GM18499 (cell line): Measurements from ENCODE around the gene ISLR2.

Experiments used
- ATAC-seq: cut with Tn5 transposase; IDR thresholded peaks from one replicate; pipeline ENCODE4 v1.9.1; 2021; ENCODE audit warnings: moderate number of reproducible peaks; ENCODE audit not compliant: insufficient read depth, unreplicated experiment

The ISLR2 gene

DNA sequence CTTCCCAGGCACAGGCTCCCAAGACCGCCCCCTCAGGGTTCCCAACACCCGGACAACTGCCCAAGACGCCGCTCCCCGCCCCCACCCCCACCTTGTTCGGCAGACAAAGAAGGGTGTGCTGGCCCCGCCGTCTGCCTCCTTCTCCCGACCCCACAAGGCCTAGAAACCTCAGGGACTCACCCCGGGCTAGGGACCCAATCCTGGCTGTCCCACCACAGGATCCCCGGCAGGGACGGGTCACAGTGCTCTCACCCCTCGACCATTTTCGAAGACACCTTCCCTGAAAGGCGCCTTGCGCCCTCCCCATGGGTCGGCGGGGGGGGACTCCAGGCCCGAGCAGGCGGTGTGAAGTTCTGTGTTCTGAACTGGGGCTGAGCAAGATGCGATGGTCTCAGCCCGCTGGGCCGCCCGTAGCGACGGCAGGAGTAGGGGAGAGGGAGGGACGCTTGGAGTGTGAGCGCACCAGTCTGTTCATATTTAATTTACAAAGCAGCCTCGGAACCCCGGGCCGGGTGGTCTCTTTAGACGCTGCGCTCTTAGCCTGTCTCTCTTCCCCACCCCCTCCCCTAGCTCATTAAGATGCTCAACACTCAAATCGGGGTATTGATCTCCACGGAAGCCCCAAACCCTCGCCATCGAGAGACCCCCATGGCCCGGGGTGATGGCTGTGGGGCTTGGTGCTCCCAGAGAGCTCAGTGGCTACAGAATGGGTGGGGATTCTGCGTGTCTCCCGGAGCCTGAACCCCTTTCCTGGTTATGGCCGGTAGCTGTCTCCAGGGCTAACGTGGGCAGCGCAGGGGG, 1.4 kb upstream of the ISLR2 start:
- no peak for ATAC-seq

GRCh38 chr15:74129586-74130154, 716 bp upstream of the ISLR2 start:
- no peak for ATAC-seq

GRCh38 chr15:74130849-74131627, 652 bp downstream of the ISLR2 start:
- no peak for ATAC-seq

GRCh38 chr15:74131628-74132413, 1.4 kb downstream of the ISLR2 start:
- no peak for ATAC-seq

DNA sequence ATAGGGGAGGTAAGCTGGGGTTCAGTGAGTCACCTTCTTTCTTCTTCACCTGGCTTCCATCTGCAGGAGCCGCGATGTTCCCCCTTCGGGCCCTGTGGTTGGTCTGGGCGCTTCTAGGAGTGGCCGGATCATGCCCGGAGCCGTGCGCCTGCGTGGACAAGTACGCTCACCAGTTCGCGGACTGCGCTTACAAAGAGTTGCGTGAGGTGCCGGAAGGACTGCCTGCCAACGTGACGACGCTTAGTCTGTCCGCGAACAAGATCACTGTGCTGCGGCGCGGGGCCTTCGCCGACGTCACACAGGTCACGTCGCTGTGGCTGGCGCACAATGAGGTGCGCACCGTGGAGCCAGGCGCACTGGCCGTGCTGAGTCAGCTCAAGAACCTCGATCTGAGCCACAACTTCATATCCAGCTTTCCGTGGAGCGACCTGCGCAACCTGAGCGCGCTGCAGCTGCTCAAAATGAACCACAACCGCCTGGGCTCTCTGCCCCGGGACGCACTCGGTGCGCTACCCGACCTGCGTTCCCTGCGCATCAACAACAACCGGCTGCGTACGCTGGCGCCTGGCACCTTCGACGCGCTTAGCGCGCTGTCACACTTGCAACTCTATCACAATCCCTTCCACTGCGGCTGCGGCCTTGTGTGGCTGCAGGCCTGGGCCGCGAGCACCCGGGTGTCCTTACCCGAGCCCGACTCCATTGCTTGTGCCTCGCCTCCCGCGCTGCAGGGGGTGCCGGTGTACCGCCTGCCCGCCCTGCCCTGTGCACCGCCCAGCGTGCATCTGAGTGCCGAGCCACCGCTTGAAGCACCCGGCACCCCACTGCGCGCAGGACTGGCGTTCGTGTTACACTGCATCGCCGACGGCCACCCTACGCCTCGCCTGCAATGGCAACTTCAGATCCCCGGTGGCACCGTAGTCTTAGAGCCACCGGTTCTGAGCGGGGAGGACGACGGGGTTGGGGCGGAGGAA, 2.6 kb downstream of the ISLR2 start:
- no peak for ATAC-seq

DNA sequence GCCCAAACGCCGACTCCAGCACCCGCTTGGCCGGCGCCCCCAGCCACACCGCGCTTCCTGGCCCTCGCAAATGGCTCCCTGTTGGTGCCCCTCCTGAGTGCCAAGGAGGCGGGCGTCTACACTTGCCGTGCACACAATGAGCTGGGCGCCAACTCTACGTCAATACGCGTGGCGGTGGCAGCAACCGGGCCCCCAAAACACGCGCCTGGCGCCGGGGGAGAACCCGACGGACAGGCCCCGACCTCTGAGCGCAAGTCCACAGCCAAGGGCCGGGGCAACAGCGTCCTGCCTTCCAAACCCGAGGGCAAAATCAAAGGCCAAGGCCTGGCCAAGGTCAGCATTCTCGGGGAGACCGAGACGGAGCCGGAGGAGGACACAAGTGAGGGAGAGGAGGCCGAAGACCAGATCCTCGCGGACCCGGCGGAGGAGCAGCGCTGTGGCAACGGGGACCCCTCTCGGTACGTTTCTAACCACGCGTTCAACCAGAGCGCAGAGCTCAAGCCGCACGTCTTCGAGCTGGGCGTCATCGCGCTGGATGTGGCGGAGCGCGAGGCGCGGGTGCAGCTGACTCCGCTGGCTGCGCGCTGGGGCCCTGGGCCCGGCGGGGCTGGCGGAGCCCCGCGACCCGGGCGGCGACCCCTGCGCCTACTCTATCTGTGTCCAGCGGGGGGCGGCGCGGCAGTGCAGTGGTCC, 3.5 kb downstream of the ISLR2 start:
- no peak for ATAC-seq

- ATAC-seq = no peak
Observed at GRCh38 chr15:74134387-74135027, 4.1 kb downstream of the ISLR2 start.

GRCh38 chr15:74135041-74135565, 4.7 kb downstream of the ISLR2 start:
- no peak for ATAC-seq

DNA sequence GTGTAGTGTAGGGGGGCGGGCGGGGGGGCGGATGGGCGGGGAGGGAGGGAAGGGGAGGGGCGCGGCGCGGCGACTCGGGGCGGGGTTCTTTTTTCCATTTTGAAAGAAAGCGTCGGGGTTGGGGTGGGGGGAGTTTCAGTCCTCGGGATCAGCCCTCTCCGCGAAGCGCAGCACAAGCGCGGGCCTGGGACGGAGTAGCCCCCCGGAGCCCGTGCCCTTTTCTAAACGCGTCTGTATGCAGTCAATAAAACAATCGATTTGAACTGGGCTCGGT, 6.1 kb downstream of the ISLR2 start:
- no peak for ATAC-seq

GRCh38 chr15:74136814-74137536, 6.6 kb downstream of the ISLR2 start:
- no peak for ATAC-seq

GRCh38 chr15:74137537-74137894, 7.1 kb downstream of the ISLR2 start:
- ATAC-seq = no peak

GRCh38 chr15:74138642-74139041, 8.3 kb downstream of the ISLR2 start:
- ATAC-seq = no peak

DNA sequence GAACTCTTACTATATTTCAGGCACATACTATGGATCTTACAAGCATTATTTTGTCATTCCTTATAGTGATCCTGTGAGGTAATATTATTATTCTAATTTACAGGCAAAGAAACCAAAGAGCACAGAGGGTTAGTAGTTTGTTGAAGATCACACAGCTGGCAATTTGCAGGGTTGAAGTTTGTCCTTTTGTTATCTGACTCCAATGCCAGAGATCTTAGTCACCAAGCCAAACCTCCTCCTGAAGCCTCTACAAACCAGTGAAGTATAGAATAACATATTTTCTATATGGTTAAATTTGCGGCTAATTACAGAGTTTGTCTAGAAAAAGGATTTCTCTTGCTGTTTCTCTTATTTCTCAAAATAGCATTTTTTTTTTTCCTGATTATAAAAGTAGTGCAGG, 11.2 kb downstream of the ISLR2 start:
- ATAC-seq = no peak

DNA sequence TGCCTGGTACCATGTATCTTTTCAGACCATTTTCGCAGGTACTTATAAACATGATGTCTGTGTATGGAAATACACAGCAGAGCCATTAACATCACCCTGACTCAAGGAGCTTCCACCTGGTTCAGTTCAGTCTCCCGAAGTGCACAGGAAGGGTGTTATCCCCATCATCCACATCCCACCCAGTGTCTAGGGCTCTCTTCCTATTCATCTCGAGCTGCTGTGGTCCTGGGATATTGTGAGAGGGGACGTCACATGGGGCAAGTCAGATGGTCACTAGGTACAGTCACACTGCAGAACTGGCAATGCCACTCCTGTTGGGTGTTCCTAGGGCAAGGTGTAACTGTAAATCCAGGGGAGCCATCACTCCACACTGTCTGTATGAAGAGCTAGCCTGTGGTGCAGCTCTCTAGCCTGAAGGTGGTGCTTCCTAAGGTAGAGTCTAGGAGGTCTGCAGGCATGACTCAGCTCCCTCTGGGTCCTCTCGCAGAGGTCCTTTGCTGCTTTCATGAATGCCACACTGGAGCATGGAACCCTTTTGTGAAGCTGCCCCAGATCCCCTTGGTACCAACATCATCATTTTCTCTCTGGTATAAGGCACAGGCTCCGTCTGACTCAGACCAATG, 13.9 kb downstream of the ISLR2 start:
- no peak for ATAC-seq

DNA sequence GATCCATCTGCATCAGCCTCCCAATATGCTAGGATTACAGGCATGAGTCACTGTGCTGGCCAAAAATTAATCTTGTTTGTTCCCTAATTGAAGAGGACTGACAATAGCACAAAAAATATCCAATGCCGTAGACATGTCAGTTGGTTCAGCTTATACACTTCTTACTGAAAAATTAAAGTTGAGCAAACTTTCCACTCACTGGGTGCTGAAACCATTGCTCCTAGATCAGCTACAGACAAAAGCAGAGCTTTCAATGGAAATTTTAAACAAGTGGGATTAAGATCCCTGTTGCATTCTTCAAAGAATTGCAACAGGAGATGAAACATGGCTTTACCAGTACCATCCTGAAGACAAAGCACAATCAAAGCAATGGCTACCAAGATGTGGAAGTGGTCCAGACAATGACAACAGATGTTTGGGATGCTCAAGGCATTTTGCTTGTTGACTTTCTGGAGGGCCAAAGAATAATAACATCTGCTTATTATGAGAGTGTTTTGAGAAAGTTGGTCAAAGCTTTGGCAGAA, 16.0 kb downstream of the ISLR2 start:
- ATAC-seq = no peak

- ATAC-seq = no peak
Observed at GRCh38 chr15:74147051-74147450, 16.7 kb downstream of the ISLR2 start.

- ATAC-seq = no peak
Observed at GRCh38 chr15:74155766-74156417, 25.5 kb downstream of the ISLR2 start.
